ENCODE measurements around the gene ATN1. TPM values are rescaled to one million over a fixed set of nuclear protein-coding genes. Genes with fewer than 3 reads are reported as not detected.
A peak's percentile ranks its signal among the peaks of the same experiment; 100 is the strongest.

Gene ATN1
- total and polyA plus RNA-seq, 2 of the 8 experiments (the other 6 are each of a cell fraction or from before 2014, with no cell fraction given) = 20.6 to 73.4 TPM

DNA sequence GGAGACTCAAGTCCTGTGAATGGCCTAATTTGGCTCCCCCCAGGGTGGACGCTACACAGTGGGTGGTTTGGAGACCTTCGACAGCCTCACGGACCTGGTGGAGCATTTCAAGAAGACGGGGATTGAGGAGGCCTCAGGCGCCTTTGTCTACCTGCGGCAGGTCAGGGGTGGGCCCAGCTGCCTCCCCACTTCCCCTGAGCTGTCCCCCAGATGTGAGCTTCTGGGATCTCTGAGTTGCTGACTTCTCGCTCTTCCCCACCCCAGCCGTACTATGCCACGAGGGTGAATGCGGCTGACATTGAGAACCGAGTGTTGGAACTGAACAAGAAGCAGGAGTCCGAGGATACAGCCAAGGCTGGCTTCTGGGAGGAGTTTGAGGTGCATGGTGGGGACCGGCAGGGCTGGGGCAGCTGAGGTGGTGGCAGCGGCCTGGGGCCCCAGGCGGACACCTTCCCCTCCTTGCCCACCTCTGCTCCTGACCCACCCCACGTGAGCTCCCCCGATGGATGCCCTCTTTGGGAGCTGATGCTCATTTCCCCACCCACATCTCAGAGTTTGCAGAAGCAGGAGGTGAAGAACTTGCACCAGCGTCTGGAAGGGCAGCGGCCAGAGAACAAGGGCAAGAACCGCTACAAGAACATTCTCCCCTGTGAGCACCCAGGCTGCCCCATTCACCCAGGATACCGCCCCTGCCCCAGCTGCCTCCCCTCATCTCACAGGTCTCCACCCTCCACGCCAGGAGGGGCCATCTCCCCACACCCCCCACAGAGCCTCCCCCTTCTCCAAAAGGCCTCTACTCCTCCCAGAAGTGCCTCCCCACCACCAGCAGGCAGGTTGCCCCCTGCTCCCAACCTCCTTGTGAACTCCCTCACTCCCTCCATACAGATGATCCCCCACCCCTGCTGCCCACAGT is 27.6 kb downstream of the ATN1 start:
- POLR2A ChIA-PET (ENCODE audit: partially characterized antibody) = interaction anchor here (0.6 to 44.0 kb wide), 3 partner anchors 10 to 81 kb away, joined by 3 to 1596 read pairs (median 1596); partner anchors contain the start of genes ATN1, C12orf57, EMG1 and PHB2
- WGBS, 2 experiments (ENCODE audit: extremely low coverage in 1 of 2, insufficient coverage in 1 of 2, insufficient read length in 1 of 2, insufficient replicate concordance in 2 of 2, low coverage in 1 of 2, low lambda C conversion rate in 2 of 2, missing lambda C conversion rate in 1 of 2) = 87% methylated on average over 19 of the region's 22 CpGs; no CpG with 5 or more reads in 1 of the 2 experiments

More for the DNA sequence above, 27.6 kb downstream of the ATN1 start:
- no peak overlapping the region; the same call in 1 of the 2 replicates for H2BK15ac ChIP-seq (ENCODE audit: low read length)
- 0 out of 2 replicates have a peak overlapping the region, but pooled peaks have one; percentile 13 for H2BK5ac ChIP-seq (ENCODE audit: low read depth, low read length)
- H4K5ac ChIP-seq (ENCODE audit: insufficient read length, low read depth, low read length) = no peak overlapping the region
- H3K23me2 ChIP-seq (ENCODE audit: low read depth, low read length) = no peaks in the 10 kb centered on the region
- no peaks in the 10 kb centered on the region for H3K79me2 ChIP-seq (ENCODE audit: control insufficient read depth in 1 of 2, insufficient read depth in 2 of 2, low read length in 2 of 2)
- no peak overlapping the region for H3K9ac ChIP-seq (replicated peaks in 1 of 4; ENCODE audit: extremely low read depth in 1 of 4, low read depth in 3 of 4, low read length in 3 of 4)
- no peak overlapping the region for H3K18ac ChIP-seq (ENCODE audit: extremely low read depth, low read length)
- CTCF ChIA-PET (ENCODE audit: partially characterized antibody) = interaction anchor here (1.1 to 12.2 kb wide), 4 partner anchors 9 to 86 kb away, joined by 3 to 277 read pairs (median 3); partner anchors contain the start of genes C12orf57, LPCAT3 and RNU7-1
- no peak overlapping the region for H2BK120ac ChIP-seq (replicated peaks; ENCODE audit: low read depth, low read length)
- no peak overlapping the region for H3K23ac ChIP-seq (ENCODE audit: insufficient read length)
- H3K14ac ChIP-seq (ENCODE audit: insufficient read length) = no peak overlapping the region
- H4K8ac ChIP-seq (ENCODE audit: extremely low read depth, insufficient read depth, low read length) = no peak overlapping the region
- no peak overlapping the region for H3K56ac ChIP-seq (replicated peaks; ENCODE audit: insufficient read length, low read depth, low read length)
- no peak overlapping the region for H3K4ac ChIP-seq (replicated peaks; ENCODE audit: insufficient read length, low read depth, low read length)
- H3K4me3 ChIP-seq (ENCODE audit: extremely low read depth in 1 of 4, insufficient read depth in 2 of 4, low read depth in 3 of 4, low read length in 4 of 4) = no peak overlapping the region
- H4K91ac ChIP-seq (replicated peaks; ENCODE audit: insufficient read length, low read length) = no peak overlapping the region
- no peaks in the 10 kb centered on the region for H3K27me3 ChIP-seq (replicated peaks in 1 of 4; ENCODE audit: control insufficient read depth in 3 of 4, extremely low read depth in 1 of 4, insufficient read depth in 3 of 4, low read length in 3 of 4)
- H4K20me1 ChIP-seq (replicated peaks in 1 of 2; ENCODE audit: control insufficient read depth in 1 of 2, insufficient read depth in 2 of 2, low read length in 2 of 2) = no peaks in the 10 kb centered on the region
- H2AFZ ChIP-seq (ENCODE audit: low read length) = no peak overlapping the region
- TF ChIP-seq, protein P1, sequence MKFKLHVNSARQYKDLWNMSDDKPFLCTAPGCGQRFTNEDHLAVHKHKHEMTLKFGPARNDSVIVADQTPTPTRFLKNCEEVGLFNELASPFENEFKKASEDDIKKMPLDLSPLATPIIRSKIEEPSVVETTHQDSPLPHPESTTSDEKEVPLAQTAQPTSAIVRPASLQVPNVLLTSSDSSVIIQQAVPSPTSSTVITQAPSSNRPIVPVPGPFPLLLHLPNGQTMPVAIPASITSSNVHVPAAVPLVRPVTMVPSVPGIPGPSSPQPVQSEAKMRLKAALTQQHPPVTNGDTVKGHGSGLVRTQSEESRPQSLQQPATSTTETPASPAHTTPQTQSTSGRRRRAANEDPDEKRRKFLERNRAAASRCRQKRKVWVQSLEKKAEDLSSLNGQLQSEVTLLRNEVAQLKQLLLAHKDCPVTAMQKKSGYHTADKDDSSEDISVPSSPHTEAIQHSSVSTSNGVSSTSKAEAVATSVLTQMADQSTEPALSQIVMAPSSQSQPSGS (IDR thresholded peaks at IDR 0.05; ENCODE audit: low read length) = no peak
- TF ChIP-seq, protein P2, sequence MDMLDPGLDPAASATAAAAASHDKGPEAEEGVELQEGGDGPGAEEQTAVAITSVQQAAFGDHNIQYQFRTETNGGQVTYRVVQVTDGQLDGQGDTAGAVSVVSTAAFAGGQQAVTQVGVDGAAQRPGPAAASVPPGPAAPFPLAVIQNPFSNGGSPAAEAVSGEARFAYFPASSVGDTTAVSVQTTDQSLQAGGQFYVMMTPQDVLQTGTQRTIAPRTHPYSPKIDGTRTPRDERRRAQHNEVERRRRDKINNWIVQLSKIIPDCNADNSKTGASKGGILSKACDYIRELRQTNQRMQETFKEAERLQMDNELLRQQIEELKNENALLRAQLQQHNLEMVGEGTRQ (IDR thresholded peaks at IDR 0.05; ENCODE audit: low read length) = no peak
- TF ChIP-seq MAFK (IDR thresholded peaks at IDR 0.05; ENCODE audit: low read depth, low read length) (no peak), BACH1 (IDR thresholded peaks at IDR 0.05; ENCODE audit: low read length) (no peak), JUN (IDR thresholded peaks at IDR 0.05; ENCODE audit: low read depth, low read length) (no peak)
- TF ChIP-seq, protein P3, sequence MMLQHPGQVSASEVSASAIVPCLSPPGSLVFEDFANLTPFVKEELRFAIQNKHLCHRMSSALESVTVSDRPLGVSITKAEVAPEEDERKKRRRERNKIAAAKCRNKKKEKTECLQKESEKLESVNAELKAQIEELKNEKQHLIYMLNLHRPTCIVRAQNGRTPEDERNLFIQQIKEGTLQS (IDR thresholded peaks at IDR 0.05; ENCODE audit: insufficient read depth, low read depth, low read length) = no peak
- no peak overlapping the region for H2AK5ac ChIP-seq (ENCODE audit: low read depth, low read length)
- DNase-seq (ENCODE audit: low read depth in 1 of 2, low spot score in 2 of 2) (no peak), FAIRE-seq (no peak)
- H3K4me2 ChIP-seq (ENCODE audit: insufficient read depth in 1 of 2, low read depth in 2 of 2, low read length in 2 of 2) = no peak overlapping the region
- no peak overlapping the region for H2BK12ac ChIP-seq (ENCODE audit: low read depth, low read length)
- peaks cover 0 to 15% (median 7%) of the 10 kb centered on the region in 4 experiments; a peak in 4 of 7 replicates for H3K4me1 ChIP-seq (replicated peaks in 1 of 4; ENCODE audit: control insufficient read depth in 3 of 4, insufficient read depth in 4 of 4, low read length in 3 of 4)
- no peaks in the 10 kb centered on the region for H3K36me3 ChIP-seq (ENCODE audit: control insufficient read depth in 2 of 4, insufficient read depth in 4 of 4, low read length in 3 of 4)
- no peak overlapping the region for H2BK20ac ChIP-seq (ENCODE audit: low read length)
- H3K79me1 ChIP-seq (ENCODE audit: low read depth, low read length) = peaks cover 4% of the 10 kb centered on the region; the same call in 1 of the 2 replicates
- H3K9me3 ChIP-seq (ENCODE audit: insufficient read depth in 2 of 2, low read depth in 1 of 2, low read length in 1 of 2) = no peaks in the 10 kb centered on the region
- H3K27ac ChIP-seq (ENCODE audit: low read depth, low read length) = 0 out of 2 replicates have a peak overlapping the region, but pooled peaks have one; percentile 1

Data from H1 (cell line).